HPDE6-E6E7 (cell line): ENCODE results near the gene NAPB.
"Not testable (repeated sequence)": the region's sequence is repeated elsewhere in the genome, so short reads cannot be mapped to it uniquely, and the experiment has no call there.

Experiments used
- DNase-seq: peaks from one replicate; pipeline ENCODE4 v3.0.0; 2011; ENCODE audit warnings: missing footprints; ENCODE audit errors: extremely low spot score

NAPB gene

DNA sequence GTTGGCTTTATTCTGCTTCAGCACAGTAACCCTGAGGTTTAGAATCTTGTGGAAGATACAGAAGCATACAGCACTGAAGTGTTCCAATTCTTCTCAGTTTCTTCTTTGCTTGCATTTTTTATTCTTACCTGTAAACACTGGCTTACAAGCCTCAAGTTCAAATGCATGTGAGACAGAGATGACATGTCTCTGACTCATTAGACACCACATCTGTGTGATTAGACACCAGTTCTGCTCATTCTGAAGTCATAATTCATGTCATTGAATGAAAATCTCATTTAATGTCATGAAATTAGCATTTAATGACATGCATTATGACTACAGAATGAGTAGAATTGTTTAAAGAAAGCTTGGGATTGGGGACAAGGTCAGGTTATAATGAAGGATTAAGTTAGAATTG, 53.5 kb downstream of the NAPB start:
- peak; percentile 65 for DNase-seq

DNA sequence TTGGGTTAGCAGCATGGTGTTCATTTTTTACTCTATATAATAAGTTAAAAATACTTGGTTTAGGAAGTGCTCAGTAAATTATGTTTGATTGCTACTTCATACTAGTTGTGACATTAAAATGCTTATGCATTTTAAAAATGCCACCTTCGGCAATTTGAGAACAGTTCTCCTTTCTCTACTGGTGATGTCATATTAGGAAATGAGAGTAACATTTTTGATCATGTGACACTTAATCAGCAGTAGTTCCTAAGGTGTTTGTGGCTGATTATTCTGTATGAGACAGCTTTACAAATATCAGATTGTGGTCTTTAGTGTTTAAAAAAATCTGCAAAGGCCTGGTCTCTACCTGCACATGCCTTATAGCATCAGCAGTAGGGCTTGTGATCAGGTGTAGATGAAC, 54.9 kb downstream of the NAPB start:
- DNase-seq, result no peak

DNA sequence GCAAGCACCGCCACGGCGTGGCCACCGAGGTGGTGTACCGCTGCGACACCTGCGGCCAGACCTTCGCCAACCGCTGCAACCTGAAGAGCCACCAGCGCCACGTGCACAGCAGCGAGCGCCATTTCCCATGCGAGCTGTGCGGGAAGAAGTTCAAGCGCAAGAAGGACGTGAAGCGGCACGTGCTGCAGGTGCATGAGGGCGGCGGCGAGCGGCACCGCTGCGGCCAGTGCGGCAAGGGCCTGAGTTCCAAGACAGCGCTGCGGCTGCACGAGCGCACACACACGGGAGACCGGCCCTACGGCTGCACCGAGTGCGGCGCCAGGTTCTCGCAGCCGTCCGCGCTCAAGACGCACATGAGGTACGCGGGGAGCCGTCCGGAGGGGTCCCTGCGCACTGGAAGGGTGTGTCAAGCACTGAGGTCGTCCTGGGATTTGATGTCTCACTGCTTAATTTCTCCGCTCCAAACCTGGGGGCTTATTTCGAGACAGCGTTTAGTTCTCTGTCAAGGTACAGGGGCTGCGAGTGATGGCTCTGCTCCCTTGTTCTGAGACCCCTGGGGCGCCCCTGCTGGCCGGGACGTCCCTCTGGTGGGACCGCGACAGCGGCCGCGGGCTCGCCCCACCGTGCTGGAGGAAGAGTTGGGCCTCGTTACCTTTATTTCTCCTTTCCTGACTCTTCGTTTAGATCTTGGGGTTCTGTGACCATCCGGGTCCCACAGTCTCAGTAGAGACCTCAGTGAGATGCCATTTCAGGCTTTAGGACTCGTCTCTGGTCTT, 55.7 kb downstream of the NAPB start:
- DNase-seq, result no peak

DNA sequence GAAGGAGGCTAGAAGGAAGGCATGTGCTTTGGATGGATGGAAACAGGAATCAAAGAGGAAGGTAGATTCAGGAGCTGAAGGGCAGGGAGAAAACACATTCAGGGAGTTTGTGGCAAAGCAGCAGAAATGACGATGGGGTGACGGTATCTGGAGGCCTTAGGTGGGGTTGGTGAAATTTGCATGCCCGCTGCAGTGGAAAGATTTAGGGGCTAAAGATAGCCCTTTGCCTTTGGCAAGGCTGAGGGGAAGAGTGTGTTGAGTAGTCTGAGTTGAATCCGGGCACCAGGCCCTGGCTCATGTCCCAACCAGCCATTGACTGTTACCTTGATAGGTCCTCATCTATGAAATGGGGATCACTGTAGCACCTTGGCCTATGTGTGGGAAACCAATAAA, 58.0 kb downstream of the NAPB start:
- DNase-seq, result no peak

GRCh38 chr20:23362392-23363256, 58.7 kb downstream of the NAPB start:
- no peak for DNase-seq

- DNase-seq, result peak; percentile 96
Measured at GRCh38 chr20:23361476-23362391, 59.6 kb downstream of the NAPB start, which contains the start of gene GZF1. TSS of gene GZF1 (plus strand) at chr20:23362182. CDS start at chr20:23364384, 2,202 bp downstream.

DNA sequence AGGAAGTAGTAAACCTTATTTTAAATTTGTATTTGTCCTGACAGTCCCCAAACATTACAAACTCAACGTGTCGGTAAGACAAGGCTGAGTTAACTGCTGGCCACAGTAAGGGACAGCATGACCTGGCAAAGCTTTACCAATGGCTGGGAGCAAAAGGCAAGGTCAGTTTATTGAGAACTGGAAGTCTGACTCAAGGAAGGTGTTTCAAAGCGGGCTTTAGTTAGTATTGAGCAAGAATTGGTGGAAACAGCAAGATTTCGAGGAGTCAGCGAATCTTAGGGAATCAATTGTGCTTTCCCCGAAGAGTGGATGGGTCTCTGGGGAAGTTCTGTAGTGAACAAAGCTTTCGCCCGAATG, 60.2 kb downstream of the NAPB start:
- no peak for DNase-seq

GRCh38 chr20:23360531-23360930, 60.8 kb downstream of the NAPB start:
- DNase-seq, result no peak

GRCh38 chr20:23358923-23359593, 62.2 kb downstream of the NAPB start:
- no peak for DNase-seq

DNA sequence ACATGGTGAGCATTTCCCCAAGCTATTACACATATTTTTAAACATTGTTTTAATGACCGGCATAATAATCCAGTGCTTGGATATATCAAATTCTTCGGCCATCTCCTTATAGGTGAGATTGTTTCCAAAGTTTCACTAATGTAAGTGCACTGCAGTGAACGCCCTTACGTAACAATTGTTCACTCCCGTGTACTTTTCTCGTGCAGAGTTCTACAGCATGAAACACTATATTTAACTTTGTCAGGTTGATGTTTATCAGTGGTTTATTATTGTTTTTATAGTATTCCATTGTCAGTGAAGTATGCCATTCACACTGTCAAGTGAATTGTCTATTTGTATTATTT, 62.8 kb downstream of the NAPB start:
- DNase-seq, result no peak

GRCh38 chr20:23357767-23358562, 63.3 kb downstream of the NAPB start:
- peak; percentile 92 for DNase-seq

- no peak for DNase-seq
Measured at GRCh38 chr20:23356203-23356602, 65.1 kb downstream of the NAPB start.

GRCh38 chr20:23350904-23351838, 70.1 kb downstream of the NAPB start:
- no peak for DNase-seq

- DNase-seq, result peak; percentile 96
Measured at GRCh38 chr20:23350196-23350903, 70.9 kb downstream of the NAPB start, which contains the start of gene NXT1. TSS of gene NXT1 (plus strand) at chr20:23350791. CDS start at chr20:23354042, 3,251 bp downstream.

- peak; percentile 95 for DNase-seq
Measured at GRCh38 chr20:23349338-23350195, 71.7 kb downstream of the NAPB start.

DNA sequence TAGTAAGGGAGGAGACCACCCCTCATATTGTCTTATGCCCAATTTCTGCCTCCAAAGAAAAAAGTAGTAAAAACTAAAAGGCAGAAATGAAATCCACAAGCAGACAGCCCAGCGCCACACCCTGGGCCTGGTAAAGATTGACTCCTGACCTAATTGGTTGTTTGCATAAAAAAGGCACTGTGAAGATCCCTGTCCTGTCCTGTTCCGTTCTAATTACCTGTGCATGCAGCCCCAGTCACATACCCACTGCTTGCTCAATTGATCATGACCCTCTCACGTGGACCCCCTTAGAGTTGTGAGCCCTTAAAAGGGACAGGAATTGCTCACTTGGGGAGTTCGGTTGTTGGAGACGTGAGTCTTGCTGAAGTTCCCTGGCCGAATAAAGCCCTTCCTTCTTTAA, 72.8 kb downstream of the NAPB start:
- not testable (repeated sequence) for DNase-seq

DNA sequence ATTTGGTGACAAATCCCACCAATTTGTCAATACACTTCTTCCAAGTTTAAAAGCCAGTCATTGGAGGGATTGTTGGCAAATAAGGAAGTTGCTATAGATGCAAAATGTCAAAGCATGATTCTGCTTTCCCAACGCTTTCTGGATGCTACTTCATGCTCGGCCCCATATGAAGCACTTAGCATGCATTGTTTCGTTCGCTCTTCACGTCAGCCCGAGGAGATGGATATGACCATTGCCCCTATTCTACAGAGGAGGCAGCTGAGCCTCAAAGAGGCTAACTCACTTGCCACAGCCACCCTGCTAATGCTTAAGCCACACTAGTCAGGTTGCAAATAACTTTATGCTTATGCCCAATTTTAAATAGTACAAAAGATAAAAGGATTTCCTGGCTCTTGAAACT, 73.5 kb downstream of the NAPB start:
- no peak for DNase-seq

DNA sequence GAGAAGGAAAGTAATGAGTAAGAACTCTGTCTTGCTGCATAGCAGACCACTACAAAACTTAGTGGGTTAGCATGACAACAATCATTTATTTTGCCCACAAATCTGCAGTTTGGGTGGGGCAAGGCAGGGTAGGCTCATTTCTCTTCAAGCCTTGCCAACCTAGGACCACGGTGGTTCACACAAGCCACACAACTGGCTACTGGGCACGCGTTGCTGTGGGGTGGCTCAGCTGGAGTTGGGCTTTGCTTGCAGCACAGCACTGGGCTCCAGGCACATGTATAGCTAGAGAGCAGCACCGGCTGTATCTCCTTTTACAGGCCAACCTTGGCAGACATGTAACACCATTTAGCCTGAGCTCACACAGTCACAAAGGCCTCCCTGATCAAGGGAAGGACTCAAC, 75.3 kb downstream of the NAPB start:
- no peak for DNase-seq
